Measurements from ENCODE around the gene EPN2. TPM values are rescaled to one million over a fixed set of nuclear protein-coding genes. Genes with fewer than 3 reads are reported as not detected.

The EPN2 gene
- total RNA-seq, 3 donors from 2014 or later (not counting 1 experiment from before 2014, with no cell fraction given): 2.0 to 13.8 (median 4.9) TPM

DNA sequence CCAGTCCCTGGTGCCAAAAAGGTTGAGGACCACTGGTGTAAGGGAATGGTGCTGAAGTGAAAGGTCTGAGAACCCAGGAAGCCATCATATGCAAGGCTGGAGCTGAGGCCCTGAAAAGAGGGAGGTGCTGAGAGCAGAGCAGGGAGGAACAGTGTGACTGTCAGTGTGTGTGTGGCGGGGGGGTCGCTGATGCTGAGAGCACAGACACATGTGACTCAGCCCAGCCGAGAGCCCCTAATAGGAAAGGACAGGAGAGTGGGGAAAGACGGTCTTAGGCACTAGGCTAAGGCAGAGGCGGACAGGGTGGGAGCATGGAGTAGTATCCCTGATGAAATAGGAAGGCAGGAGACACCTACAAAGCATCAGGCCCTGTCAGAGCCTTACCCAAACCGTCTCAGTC, 124.2 kb downstream of the EPN2 start:
- H3K4me1 Mint-ChIP-seq: peaks cover 23 to 27% of the 10 kb centered on the region in 2 donors
- intact Hi-C loops (cut with micrococcal nuclease): loop anchor here (10.0 kb wide), 1 partner anchor 283 kb away; the partner anchor contains the start of gene ALDH3A2
- peaks cover 9 to 10% of the 10 kb centered on the region in 2 donors for H3K27me3 Mint-ChIP-seq (ENCODE audit: low read depth in 2 of 2)
- H3K36me3 Mint-ChIP-seq: no peaks in the 10 kb centered on the region
- TF ChIP-seq, protein P1, sequence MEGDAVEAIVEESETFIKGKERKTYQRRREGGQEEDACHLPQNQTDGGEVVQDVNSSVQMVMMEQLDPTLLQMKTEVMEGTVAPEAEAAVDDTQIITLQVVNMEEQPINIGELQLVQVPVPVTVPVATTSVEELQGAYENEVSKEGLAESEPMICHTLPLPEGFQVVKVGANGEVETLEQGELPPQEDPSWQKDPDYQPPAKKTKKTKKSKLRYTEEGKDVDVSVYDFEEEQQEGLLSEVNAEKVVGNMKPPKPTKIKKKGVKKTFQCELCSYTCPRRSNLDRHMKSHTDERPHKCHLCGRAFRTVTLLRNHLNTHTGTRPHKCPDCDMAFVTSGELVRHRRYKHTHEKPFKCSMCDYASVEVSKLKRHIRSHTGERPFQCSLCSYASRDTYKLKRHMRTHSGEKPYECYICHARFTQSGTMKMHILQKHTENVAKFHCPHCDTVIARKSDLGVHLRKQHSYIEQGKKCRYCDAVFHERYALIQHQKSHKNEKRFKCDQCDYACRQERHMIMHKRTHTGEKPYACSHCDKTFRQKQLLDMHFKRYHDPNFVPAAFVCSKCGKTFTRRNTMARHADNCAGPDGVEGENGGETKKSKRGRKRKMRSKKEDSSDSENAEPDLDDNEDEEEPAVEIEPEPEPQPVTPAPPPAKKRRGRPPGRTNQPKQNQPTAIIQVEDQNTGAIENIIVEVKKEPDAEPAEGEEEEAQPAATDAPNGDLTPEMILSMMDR (IDR thresholded peaks at IDR 0.05): no peak
- no peaks in the 10 kb centered on the region for H3K9me3 ChIP-seq (ENCODE audit: control insufficient read depth, insufficient read depth, low read length)
- H3K4me1 ChIP-seq (ENCODE audit: control insufficient read depth, insufficient read depth, low read length): peaks cover 21% of the 10 kb centered on the region
- peak overlapping the region; percentile 8 to 82 for H3K27ac Mint-ChIP-seq
- no peak overlapping the region for H3K27ac ChIP-seq (ENCODE audit: low read length)
- H3K36me3 ChIP-seq (ENCODE audit: control insufficient read depth, insufficient read depth, low read length): no peaks in the 10 kb centered on the region
- H3K9me3 Mint-ChIP-seq: no peaks in the 10 kb centered on the region
- H3K27me3 ChIP-seq (ENCODE audit: control insufficient read depth, insufficient read depth, low read length): no peaks in the 10 kb centered on the region
- WGBS (ENCODE audit: insufficient coverage): 92% methylated on average over 5 of the region's 6 CpGs
- H3K4me3 Mint-ChIP-seq: peak overlapping the region; percentile 83
- DNase-seq: no peak
- no peak for ATAC-seq
- H3K4me3 ChIP-seq (ENCODE audit: low read length): no peak overlapping the region

DNA sequence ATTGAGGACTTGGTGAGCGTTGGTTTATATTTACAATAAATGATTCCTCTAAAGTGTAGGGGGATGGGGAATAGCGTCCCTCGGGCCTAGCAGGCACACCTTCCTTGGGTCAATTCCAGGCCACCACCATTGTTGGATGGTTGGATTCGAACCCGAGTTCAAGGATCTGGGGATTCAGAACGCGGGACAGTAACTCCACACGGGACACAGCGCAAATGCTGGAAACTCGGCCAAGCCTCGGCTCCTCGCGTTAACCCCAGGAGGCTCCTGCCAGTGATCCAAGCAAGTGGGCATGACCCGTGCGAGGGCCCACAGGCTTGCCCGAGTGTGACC, 124.7 kb downstream of the EPN2 start:
- no peak overlapping the region for H3K27ac ChIP-seq (ENCODE audit: low read length)
- intact Hi-C loops (cut with micrococcal nuclease): loop anchor here (1.0 to 10.0 kb wide), 4 partner anchors 16 to 405 kb away; partner anchors contain the start of genes ALDH3A2 and MAPK7
- peaks cover 21% of the 10 kb centered on the region for H3K4me1 ChIP-seq (ENCODE audit: control insufficient read depth, insufficient read depth, low read length)
- H3K4me3 ChIP-seq (ENCODE audit: low read length): peak overlapping the region; percentile 74
- peak overlapping the region; percentile 67 for H3K4me3 Mint-ChIP-seq
- no peaks in the 10 kb centered on the region for H3K9me3 ChIP-seq (ENCODE audit: control insufficient read depth, insufficient read depth, low read length)
- H3K36me3 Mint-ChIP-seq: no peaks in the 10 kb centered on the region
- H3K36me3 ChIP-seq (ENCODE audit: control insufficient read depth, insufficient read depth, low read length): no peaks in the 10 kb centered on the region
- no peaks in the 10 kb centered on the region for H3K9me3 Mint-ChIP-seq
- no peak for ATAC-seq
- H3K4me1 Mint-ChIP-seq: peaks cover 23 to 27% of the 10 kb centered on the region in 2 donors
- TF ChIP-seq, protein P1 (IDR thresholded peaks at IDR 0.05): no peak
- no peaks in the 10 kb centered on the region for H3K27me3 ChIP-seq (ENCODE audit: control insufficient read depth, insufficient read depth, low read length)
- peaks cover 9% of the 10 kb centered on the region in 2 donors for H3K27me3 Mint-ChIP-seq (ENCODE audit: low read depth in 2 of 2)
- 38% methylated on average over 16 of the region's 16 CpGs for WGBS (ENCODE audit: insufficient coverage)
- peak overlapping the region; percentile 8 to 82 for H3K27ac Mint-ChIP-seq
- DNase-seq: no peak

DNA sequence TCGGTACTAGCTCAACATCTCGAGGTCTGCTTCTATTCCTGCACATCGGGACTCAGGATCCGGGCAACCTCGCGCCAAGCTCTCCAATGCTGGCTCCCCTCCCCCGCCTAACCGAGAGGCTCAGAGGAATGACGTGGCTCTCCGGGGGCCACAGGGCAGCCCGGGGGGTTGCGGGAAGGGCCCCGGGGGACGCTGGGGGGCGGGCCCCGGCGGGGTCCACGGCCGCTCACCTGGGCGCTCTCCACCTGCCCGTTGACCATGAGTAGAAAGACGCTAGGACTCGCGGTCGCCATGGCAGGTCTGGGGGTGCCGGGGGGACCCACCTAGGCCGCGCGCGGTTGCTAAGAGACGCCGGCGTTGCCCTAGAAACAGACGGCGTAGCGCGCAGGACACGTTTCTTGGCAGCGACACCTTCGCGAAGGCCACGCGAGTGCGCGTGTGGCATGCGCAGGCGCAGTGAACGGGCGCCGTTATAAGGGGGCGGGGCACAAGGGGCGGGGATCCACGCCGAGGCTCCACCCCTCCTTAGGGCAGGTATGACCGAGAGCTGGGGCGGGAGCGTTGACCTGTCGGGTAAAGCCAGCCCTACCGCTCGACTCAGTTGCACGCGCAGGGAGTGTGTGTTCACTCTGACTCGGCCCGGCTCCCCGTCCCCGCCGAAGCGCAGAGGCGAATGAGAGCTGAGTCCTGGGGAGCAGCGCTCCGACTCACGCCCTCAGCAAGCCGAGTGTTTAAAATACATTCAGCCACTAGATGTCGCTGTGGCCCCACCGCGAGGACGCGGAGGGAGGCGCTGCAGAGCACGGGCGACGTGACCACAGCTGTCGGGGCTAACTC, 125.3 kb downstream of the EPN2 start, which contains the start of gene B9D1:
Gene B9D1 (minus strand): TSS at position 447 of the 837 bp plus-strand sequence. CDS start 154 bp downstream, at position 293.
- Mint-ChIP-seq H3K27me3 (ENCODE audit: low read depth in 2 of 2) (peaks cover 9% of the 10 kb centered on the region in 2 donors), H3K27ac (peak within 1 kb of the TSS; percentile 79 to 82), H3K4me3 (peak within 1 kb of the TSS; percentile 89), H3K36me3 (no peaks in the 10 kb centered on the region), H3K9me3 (no peaks in the 10 kb centered on the region), H3K4me1 (peaks cover 23 to 28% of the 10 kb centered on the region in 2 donors)
- Histone ChIP-seq H3K27ac (ENCODE audit: low read length) (peak within 1 kb of the TSS; percentile 34), H3K27me3 (ENCODE audit: control insufficient read depth, insufficient read depth, low read length) (no peaks in the 10 kb centered on the region), H3K4me3 (ENCODE audit: low read length) (peak within 1 kb of the TSS; percentile 74), H3K9me3 (ENCODE audit: control insufficient read depth, insufficient read depth, low read length) (no peaks in the 10 kb centered on the region), H3K4me1 (ENCODE audit: control insufficient read depth, insufficient read depth, low read length) (peaks cover 21% of the 10 kb centered on the region), H3K36me3 (ENCODE audit: control insufficient read depth, insufficient read depth, low read length) (no peaks in the 10 kb centered on the region)
- under 1% methylated on average over 83 of the region's 83 CpGs for WGBS (ENCODE audit: insufficient coverage)
- intact Hi-C loops (cut with micrococcal nuclease): loop anchor here (1.0 to 10.0 kb wide), 4 partner anchors 16 to 404 kb away; partner anchors contain the start of genes ALDH3A2 and MAPK7
- DNase-seq (peak; percentile 88 to 97), ATAC-seq (peak; percentile 92 to 96 (median 94))
- TF ChIP-seq, protein P1 (IDR thresholded peaks at IDR 0.05): peak; percentile 96

Measured in natural killer cell (primary cell).